ENCODE measurements around the gene AKAP11. TPM values are rescaled to one million over a fixed set of nuclear protein-coding genes. Genes with fewer than 3 reads are reported as not detected.

Gene AKAP11
- total RNA-seq, 6 experiments from 2014 or later, result 25.2 to 32.5 (median 31.5) TPM

DNA sequence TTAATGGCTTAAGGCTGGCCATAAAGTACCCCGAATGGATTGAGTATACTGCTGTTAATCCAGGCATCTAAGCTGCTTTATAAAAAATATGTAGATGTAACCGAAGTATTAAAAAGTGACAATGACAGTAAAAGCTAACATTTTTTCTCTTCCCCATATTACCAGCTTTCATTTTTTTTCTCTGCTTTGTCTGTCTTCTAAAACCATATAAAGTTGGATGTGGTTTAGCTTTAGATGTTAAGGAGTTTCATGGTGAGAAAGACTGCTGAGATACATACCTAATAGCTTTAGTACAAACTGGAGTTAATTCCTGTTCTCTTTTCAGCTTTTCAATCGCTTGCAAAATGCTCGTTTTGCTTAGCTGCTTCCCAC is 838 bp downstream of the AKAP11 start:
- peaks cover 5% of the 10 kb centered on the region; the same call in 1 of the 2 replicates for H3K36me3 Mint-ChIP-seq (ENCODE audit: low read depth)

DNA sequence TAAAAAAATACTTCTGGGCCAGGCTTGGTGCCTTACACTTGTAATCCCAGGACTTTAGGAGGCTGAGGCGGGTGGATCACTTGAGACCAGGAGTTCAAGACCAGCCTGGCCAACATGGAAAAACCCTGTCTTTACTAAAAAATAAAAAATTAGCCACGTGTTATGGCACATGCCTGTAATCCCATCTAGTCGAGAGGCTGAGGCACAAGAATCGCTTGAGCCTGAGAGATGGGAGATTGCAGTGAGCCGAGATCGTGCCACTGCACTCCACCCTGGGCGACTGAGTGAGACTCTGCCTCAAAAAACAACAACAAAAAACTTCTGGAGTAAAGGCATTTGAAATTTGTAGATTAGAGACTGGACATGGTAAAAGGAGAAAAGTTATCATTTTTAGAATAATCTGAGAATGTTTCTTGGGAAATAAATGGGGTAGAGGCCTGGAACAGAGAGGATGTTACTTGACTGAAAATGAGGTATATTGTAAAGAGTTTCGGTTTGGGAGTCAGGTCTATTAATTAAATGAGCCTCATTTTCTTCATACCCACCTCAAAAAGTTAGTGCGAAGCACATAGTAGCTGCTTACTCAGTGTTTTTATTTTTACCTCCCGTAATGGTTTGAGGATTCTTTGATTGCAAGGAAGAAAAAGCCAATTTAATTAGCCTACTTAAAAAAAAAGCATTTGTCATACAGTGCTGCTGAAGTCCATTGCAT is 2.6 kb downstream of the AKAP11 start:
- Mint-ChIP-seq H3K4me1 (ENCODE audit: low read depth) (peaks cover 57% of the 10 kb centered on the region), H3K27me3 (ENCODE audit: insufficient read depth) (no peaks in the 10 kb centered on the region), H3K27ac (peak overlapping the region; percentile 16; the same call in 1 of the 2 replicates), H3K36me3 (ENCODE audit: low read depth) (peaks cover 5% of the 10 kb centered on the region; the same call in 1 of the 2 replicates), H3K9me3 (no peaks in the 10 kb centered on the region), H3K4me3 (no peak overlapping the region)
- DNase-seq, result no peak
- no peak for TF ChIP-seq CTCF (IDR thresholded peaks at IDR 0.05)

More for the DNA sequence above, 838 bp downstream of the AKAP11 start:
- Mint-ChIP-seq H3K27ac (peak overlapping the region; percentile 91), H3K4me3 (peak overlapping the region; percentile 99), H3K27me3 (ENCODE audit: insufficient read depth) (no peaks in the 10 kb centered on the region), H3K9me3 (no peaks in the 10 kb centered on the region), H3K4me1 (ENCODE audit: low read depth) (peaks cover 53% of the 10 kb centered on the region)
- no peak for TF ChIP-seq CTCF (IDR thresholded peaks at IDR 0.05)
- no peak for DNase-seq

GRCh38 chr13:42275098-42275471 is 3.1 kb downstream of the AKAP11 start:
- no peaks in the 10 kb centered on the region for H3K27me3 Mint-ChIP-seq (ENCODE audit: insufficient read depth)
- H3K4me1 Mint-ChIP-seq (ENCODE audit: low read depth), result peaks cover 57% of the 10 kb centered on the region
- no peaks in the 10 kb centered on the region for H3K9me3 Mint-ChIP-seq
- TF ChIP-seq CTCF (IDR thresholded peaks at IDR 0.05), result no peak
- H3K4me3 Mint-ChIP-seq, result no peak overlapping the region
- no peak for DNase-seq
- peaks cover 4% of the 10 kb centered on the region; the same call in 1 of the 2 replicates for H3K36me3 Mint-ChIP-seq (ENCODE audit: low read depth)
- H3K27ac Mint-ChIP-seq, result no peak overlapping the region

DNA sequence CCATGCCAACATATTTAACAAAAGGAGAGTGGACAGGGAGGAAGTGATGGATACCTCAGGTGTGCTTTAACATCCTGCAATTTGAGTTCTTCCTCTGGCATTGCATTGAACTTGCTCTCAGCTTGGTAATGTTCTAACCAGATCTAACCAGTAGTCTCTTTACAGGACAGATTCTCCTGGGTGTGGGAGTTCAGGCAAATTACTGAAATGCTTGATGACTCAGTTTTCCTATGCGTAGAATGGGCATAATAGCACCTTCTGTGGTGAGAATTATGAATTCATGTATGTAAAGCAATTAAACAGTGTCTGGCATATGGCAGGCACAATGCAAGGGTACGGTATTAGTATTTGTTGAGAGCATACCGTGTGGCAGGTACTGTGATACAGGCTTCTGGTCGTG is 3.6 kb downstream of the AKAP11 start:
- H3K4me1 Mint-ChIP-seq (ENCODE audit: low read depth), result peaks cover 52% of the 10 kb centered on the region

DNA sequence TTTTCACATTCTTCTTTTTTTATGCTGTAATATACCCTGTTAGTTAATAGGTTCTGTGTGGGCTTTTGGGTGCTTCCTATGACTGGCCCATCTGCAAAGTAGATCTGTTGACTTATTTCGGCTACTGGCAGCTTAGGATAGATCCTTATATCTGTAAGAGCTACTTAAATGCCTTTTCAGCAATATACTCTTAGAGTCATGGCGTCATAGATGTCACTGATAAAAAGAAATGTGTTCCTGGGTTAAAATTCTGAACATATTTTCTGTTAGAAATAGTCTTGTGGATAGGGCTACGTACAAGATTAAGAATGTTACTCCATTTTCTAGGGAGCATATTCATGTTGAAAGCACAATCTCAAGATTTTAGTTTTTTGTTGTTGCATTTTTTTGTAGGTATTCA is 4.7 kb downstream of the AKAP11 start:
- no peak for TF ChIP-seq CTCF (IDR thresholded peaks at IDR 0.05)
- Mint-ChIP-seq H3K4me1 (ENCODE audit: low read depth) (peaks cover 44% of the 10 kb centered on the region), H3K27me3 (ENCODE audit: insufficient read depth) (no peaks in the 10 kb centered on the region), H3K9me3 (no peaks in the 10 kb centered on the region), H3K4me3 (no peak overlapping the region), H3K36me3 (ENCODE audit: low read depth) (no peaks in the 10 kb centered on the region), H3K27ac (no peak overlapping the region)
- no peak for DNase-seq

More for the DNA sequence above, 3.6 kb downstream of the AKAP11 start:
- Mint-ChIP-seq H3K27ac (no peak overlapping the region), H3K4me3 (no peak overlapping the region), H3K36me3 (ENCODE audit: low read depth) (no peaks in the 10 kb centered on the region; the same call in 1 of the 2 replicates), H3K27me3 (ENCODE audit: insufficient read depth) (no peaks in the 10 kb centered on the region), H3K9me3 (no peaks in the 10 kb centered on the region)
- no peak for DNase-seq
- no peak for TF ChIP-seq CTCF (IDR thresholded peaks at IDR 0.05)

Data from HFFc6 (cell line).